ENCODE data around the gene SPOCK1. TPM values are rescaled to one million over a fixed set of nuclear protein-coding genes. Genes with fewer than 3 reads are reported as not detected.

SPOCK1 gene
- total and polyA plus RNA-seq, 4 donors = 0.48 to 4.5 (median 0.69) TPM

- no peak for DNase-seq
- peaks cover 0 to 62% (median 10%) of the 10 kb centered on the region in 3 donors for H3K27me3 ChIP-seq (ENCODE audit: control insufficient read depth in 3 of 3, insufficient read depth in 3 of 3, low read length in 2 of 3)
- H3K36me3 ChIP-seq (ENCODE audit: control insufficient read depth in 4 of 4, insufficient read depth in 4 of 4, low read length in 4 of 4) = no peaks in the 10 kb centered on the region
- no peak for TF ChIP-seq CTCF (IDR thresholded peaks at IDR 0.05; ENCODE audit: control extremely low read depth, extremely low read depth)
- no peak overlapping the region for H3K4me3 ChIP-seq
- WGBS, 2 donors = 49 to 51% methylated on average over 2 of the region's 2 CpGs
- no peak for ATAC-seq (ENCODE audit: insufficient read depth, low FRiP score)
- no peak overlapping the region for H3K9ac ChIP-seq (ENCODE audit: insufficient read depth in 1 of 2, low read length in 2 of 2)
- no peak overlapping the region for H3K27ac ChIP-seq (ENCODE audit: low read depth in 1 of 2, low read length in 1 of 2)
- H3K4me1 ChIP-seq (ENCODE audit: control insufficient read depth in 5 of 5, insufficient read depth in 5 of 5, low read length in 5 of 5) = no peaks in the 10 kb centered on the region
- H3K9me3 ChIP-seq (ENCODE audit: control insufficient read depth in 4 of 4, insufficient read depth in 3 of 4, low read length in 3 of 4) = peaks cover 0 to 6% (median 0%) of the 10 kb centered on the region in 4 donors
These were observed 307.9 kb downstream of the SPOCK1 start for GRCh38 chr5:137191179-137191578.

- Histone ChIP-seq H3K27ac (ENCODE audit: low read depth in 1 of 2, low read length in 1 of 2) (no peak overlapping the region), H3K27me3 (ENCODE audit: control insufficient read depth in 3 of 3, insufficient read depth in 3 of 3, low read length in 2 of 3) (peaks cover 0 to 66% (median 12%) of the 10 kb centered on the region in 3 donors), H3K36me3 (ENCODE audit: control insufficient read depth in 4 of 4, insufficient read depth in 4 of 4, low read length in 4 of 4) (no peaks in the 10 kb centered on the region), H3K4me3 (no peak overlapping the region), H3K4me1 (ENCODE audit: control insufficient read depth in 5 of 5, insufficient read depth in 5 of 5, low read length in 5 of 5) (no peaks in the 10 kb centered on the region), H3K9me3 (ENCODE audit: control insufficient read depth in 4 of 4, insufficient read depth in 3 of 4, low read length in 3 of 4) (peaks cover 0 to 6% (median 0%) of the 10 kb centered on the region in 4 donors), H3K9ac (ENCODE audit: insufficient read depth in 1 of 2, low read length in 2 of 2) (no peak overlapping the region)
- no peak for TF ChIP-seq CTCF (IDR thresholded peaks at IDR 0.05; ENCODE audit: control extremely low read depth, extremely low read depth)
- DNase-seq (no peak), ATAC-seq (ENCODE audit: insufficient read depth, low FRiP score) (no peak)
These were observed 308.7 kb downstream of the SPOCK1 start for GRCh38 chr5:137190441-137190840.

- Histone ChIP-seq H3K36me3 (ENCODE audit: control insufficient read depth in 4 of 4, insufficient read depth in 4 of 4, low read length in 4 of 4) (no peaks in the 10 kb centered on the region), H3K4me1 (ENCODE audit: control insufficient read depth in 5 of 5, insufficient read depth in 5 of 5, low read length in 5 of 5) (no peaks in the 10 kb centered on the region), H3K4me3 (no peak overlapping the region), H3K9me3 (ENCODE audit: control insufficient read depth in 4 of 4, insufficient read depth in 3 of 4, low read length in 3 of 4) (peaks cover 0 to 6% (median 0%) of the 10 kb centered on the region in 4 donors), H3K27ac (ENCODE audit: low read depth in 1 of 2, low read length in 1 of 2) (no peak overlapping the region), H3K27me3 (ENCODE audit: control insufficient read depth in 3 of 3, insufficient read depth in 3 of 3, low read length in 2 of 3) (peaks cover 0 to 66% (median 12%) of the 10 kb centered on the region in 3 donors), H3K9ac (ENCODE audit: insufficient read depth in 1 of 2, low read length in 2 of 2) (no peak overlapping the region)
- ATAC-seq (ENCODE audit: insufficient read depth, low FRiP score) = no peak
- TF ChIP-seq CTCF (IDR thresholded peaks at IDR 0.05; ENCODE audit: control extremely low read depth, extremely low read depth) = no peak
- 39 to 65% methylated on average over 2 of the region's 2 CpGs for WGBS, 2 donors
- DNase-seq = no peak
These were observed 309.1 kb downstream of the SPOCK1 start for GRCh38 chr5:137190031-137190430.

- Histone ChIP-seq H3K9ac (ENCODE audit: insufficient read depth in 1 of 2, low read length in 2 of 2) (no peak overlapping the region), H3K27ac (ENCODE audit: low read depth in 1 of 2, low read length in 1 of 2) (no peak overlapping the region), H3K4me1 (ENCODE audit: control insufficient read depth in 5 of 5, insufficient read depth in 5 of 5, low read length in 5 of 5) (no peaks in the 10 kb centered on the region), H3K9me3 (ENCODE audit: control insufficient read depth in 4 of 4, insufficient read depth in 3 of 4, low read length in 3 of 4) (peaks cover 0 to 6% (median 0%) of the 10 kb centered on the region in 4 donors), H3K36me3 (ENCODE audit: control insufficient read depth in 4 of 4, insufficient read depth in 4 of 4, low read length in 4 of 4) (no peaks in the 10 kb centered on the region), H3K4me3 (no peak overlapping the region), H3K27me3 (ENCODE audit: control insufficient read depth in 3 of 3, insufficient read depth in 3 of 3, low read length in 2 of 3) (peaks cover 0 to 59% (median 10%) of the 10 kb centered on the region in 3 donors)
- WGBS, 2 donors = 73 to 86% methylated on average over 5 of the region's 5 CpGs
- ATAC-seq (ENCODE audit: insufficient read depth, low FRiP score) (no peak), DNase-seq (no peak)
- no peak for TF ChIP-seq CTCF (IDR thresholded peaks at IDR 0.05; ENCODE audit: control extremely low read depth, extremely low read depth)
These were observed 310.6 kb downstream of the SPOCK1 start for GRCh38 chr5:137188566-137188965.
